GM04504 (cell line): ENCODE results near the gene SRR.

ENCODE experiments used
- DNase-seq: peaks from one replicate; pipeline ENCODE4 v3.0.0-alpha.2; 2012; ENCODE audit warnings: low read depth

SRR gene

DNA sequence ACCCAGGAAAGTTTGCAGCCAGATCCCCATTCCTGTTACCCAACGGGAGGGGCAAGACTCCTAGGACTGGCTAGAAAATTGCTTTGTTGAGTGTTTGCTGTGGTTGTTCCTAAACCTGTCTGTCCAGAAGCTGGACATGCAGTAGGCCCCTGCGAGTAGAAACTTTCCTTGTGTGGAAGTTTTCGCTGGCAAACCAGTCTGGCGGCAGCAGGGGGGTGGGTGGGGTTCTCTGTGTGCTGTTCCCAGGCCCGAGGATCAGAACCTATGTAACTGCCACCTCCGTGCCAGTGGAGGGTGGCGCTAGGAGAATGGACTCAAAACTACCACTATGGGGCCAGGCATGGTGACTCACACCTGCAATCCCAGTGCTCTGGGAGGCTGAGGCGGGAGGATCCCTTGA lies 42.7 kb downstream of the SRR start:
- no peak for DNase-seq

DNA sequence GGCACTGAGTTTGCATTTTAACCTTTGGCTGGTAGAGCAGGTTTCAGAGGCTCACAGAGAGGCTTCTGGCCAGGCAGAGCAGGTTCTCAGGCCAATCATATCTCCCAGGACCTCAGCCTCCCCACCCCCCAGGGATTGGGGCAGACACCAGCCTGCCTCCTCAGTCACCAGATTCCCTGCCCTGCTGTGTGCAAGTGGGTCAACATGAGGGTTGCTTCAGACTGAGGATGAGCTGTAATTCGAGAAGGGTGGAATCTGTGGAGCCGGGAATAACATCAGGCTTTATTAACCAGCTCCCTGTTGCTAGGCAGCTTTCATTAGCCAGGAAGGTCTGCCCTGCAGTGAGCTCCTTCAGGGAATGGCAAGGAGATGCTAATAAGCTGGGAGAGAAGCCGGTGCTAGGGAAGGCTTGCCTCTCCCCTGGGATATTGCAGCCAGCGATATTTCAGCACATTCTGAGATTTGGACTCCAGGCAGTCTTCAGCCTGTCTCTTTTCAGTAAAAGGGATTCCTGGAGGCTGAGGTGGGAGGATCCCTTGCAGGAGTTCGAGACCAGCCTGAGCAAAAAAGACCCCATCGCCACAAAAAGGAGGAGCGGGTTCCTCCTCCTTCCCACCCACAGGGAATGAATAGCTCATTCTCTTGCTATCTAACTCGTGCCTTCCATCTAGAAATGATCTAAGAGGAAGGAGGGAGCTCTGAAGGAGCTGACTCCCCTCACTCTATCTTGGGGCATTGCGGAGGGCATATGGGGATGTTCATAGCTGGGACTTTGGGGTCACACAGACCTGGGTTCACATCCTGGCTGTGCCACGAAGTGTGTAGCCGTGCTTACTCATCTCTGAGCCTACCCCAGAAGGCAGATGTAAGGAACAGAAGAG lies 44.3 kb downstream of the SRR start:
- DNase-seq: peak; percentile 81

DNA sequence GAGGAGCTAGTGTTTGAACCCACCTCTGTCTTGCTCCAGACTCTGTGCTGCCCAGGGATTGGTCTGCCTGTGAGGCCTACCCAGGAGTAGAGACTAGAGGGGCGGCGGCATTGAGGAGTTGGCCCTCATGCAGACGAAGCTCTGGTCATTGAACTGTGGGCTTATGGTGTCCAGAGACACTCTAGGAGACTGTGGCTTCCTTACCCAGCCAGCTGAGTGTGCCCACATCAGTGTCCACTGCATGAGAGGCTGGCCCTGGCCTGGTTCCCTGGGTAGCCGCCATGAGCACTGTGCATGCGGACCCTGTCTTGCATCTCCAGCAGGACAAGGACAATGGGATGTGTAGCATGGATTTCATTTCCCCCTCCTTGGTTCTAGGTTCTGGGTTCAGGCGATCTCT lies 47.5 kb downstream of the SRR start:
- DNase-seq: no peak

DNA sequence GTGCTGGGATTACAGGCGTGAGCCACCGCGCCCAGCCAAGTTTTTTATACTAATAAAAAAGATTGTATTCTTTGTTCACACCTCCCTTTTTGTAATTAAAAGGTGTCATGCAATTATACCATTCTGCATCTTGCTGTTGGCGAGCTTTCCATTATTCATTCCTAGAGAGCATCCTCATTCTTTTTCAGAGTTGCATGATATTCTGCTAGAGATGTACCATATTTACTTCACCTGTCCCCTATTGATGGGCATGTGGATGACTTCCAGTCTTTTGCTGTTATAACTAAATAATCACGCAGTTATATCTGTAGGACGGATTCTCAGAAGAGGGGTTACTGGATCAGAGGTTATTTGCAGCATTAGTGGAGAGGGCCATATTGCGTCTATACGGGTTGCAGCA lies 50.6 kb downstream of the SRR start:
- DNase-seq: no peak

DNA sequence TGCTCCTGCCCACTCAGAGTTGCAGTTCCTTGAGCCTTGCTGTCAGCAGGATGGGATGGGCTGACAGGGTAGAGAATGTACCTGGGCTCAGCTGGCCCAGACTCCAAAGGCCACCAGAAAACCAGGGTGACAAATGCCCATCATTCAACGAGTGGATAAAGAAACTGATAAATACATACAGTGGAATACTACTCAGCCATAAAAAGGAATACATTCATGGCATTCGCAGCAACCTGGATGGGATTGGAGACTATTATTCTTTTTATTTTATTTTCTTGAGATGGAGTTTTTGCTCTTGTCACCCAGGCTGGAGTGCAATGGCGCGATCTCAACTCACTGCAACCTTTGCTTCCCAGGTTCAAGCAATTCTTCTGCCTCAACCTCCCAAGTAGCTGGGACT lies 53.5 kb downstream of the SRR start:
- no peak for DNase-seq

DNA sequence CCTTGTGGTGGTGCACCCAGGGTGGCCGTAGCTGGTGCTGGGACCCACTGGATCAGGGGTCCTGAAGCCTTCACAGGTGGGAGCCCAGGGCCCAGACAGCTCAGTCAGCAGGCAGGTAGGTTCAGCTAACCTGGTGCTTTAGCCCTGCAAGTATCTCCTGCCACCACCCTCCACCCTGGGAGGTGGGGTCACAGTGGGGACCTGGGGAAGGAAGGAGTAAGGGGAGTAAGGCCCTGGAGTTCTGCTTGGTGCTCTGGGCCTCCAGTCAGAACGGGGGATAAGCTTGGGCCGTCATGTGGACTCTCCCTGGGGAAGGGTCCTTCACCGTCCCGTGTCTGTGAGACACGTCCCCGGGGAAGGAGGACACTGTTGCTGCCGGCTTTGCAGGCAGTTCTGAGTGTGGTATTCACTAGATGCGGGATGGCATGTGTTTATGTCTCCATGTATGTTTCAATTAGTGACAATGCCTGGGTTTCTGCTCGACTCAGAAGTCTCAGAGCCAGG lies 54.2 kb downstream of the SRR start:
- no peak for DNase-seq

DNA sequence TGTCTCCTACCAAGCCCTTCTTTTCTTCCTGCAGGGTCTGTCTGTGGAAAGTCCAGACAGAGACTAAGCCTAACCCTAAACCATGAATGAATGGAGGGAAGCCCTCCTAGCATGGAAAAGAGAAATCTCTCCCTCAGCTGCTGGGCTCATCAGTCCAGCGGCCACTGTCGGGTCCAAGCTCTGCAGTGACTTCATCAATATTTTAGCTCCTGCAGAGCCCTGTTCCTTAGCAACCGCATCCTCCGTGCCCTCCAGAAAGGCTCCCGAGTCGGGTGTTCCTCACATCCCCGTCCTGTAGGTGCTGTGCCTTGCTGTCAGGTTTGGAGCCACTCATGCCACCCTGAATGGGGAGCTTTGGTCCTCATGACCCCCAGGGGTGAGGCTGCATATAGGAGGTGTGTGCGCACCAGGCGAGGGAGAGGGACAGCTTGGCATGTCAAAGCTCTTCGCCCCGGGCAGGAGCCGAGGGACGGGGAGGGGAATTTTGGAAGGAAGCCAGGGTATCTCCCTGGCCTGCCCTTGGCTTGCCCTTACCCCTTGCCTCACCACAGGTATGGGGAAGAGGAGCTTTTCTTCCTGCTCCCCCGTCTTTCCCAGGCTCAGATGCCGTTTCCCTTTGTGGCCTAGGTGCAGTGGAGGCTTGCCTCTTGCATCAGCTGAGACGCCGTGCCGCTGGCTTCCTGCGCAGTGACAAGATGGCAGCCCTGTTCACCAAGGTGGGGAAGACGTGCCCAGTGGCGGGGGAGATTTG lies 57.4 kb downstream of the SRR start:
- DNase-seq: no peak

DNA sequence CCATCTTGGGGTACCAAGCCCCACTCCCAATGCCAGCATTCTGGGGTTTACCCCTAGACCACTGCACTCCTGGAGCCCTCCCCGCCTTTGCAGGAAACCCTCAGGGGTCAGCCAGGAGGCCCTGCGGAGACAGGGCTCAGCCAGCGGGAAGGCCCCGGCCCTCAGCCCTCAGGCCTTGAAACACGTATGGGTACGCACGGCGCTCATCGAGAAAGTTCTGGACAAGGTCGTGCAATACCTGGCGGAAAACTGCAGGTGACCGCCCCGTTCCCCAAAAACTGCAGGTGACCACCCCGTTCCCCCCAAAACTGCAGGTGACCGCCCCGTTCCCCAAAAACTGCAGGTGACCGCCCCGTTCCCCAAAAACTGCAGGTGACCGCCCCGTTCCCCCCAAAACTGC lies 58.3 kb downstream of the SRR start:
- DNase-seq: no peak

DNA sequence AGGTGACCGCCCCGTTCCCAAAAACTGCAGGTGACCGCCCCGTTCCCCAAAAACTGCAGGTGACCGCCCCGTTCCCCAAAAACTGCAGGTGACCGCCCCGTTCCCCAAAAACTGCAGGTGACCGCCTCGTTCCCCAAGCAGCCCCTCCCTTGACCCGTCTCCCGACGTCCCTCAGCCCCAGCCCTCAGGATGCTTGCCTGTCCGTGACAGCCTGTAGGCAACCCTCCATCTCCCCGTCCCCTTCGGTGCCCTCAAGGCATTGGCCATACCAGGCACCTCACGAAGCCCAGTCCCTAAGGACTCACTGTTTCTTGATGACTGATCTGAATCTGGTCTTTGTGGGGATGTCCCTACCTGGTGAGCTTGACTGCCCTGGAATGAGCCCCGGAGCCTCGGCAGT lies 58.7 kb downstream of the SRR start:
- DNase-seq: no peak

DNA sequence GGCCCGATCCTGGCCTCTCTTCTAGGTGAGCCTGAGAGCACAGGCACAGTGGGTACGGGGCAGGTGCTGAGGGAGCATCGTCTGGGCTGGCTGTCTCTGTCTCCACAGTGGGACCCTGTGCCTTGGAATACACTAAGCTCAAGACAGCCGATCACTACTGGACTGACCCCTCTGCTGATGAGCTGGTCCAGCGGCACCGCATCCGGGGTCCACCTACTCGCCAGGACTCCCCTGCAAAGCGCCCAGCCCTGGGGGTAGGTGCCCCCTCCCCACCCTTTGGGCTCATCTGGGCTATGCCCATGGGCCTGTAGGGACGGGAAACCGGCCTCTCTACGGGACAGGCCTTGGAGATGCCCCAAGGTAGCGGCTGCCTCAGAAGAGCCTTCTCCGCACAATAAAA lies 59.1 kb downstream of the SRR start:
- no peak for DNase-seq

DNA sequence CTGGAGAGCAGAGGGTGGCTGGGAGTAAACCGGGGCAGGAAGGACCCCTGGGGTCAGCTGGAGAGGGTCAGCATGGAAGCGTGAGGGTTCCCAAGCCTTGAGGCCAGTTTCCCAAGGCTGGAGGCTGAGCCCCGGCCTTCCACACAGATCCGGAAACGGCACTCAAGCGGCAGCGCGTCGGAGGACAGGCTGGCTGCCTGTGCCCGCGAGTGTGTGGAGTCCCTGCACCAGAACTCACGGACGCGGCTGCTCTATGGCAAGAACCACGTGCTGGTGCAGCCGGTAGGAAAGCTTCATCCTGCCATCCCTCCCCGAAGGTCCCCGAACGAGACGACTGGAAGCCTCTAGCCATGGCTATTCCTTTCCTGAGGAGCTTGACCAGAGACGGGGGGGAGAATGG lies 59.6 kb downstream of the SRR start:
- no peak for DNase-seq

DNA sequence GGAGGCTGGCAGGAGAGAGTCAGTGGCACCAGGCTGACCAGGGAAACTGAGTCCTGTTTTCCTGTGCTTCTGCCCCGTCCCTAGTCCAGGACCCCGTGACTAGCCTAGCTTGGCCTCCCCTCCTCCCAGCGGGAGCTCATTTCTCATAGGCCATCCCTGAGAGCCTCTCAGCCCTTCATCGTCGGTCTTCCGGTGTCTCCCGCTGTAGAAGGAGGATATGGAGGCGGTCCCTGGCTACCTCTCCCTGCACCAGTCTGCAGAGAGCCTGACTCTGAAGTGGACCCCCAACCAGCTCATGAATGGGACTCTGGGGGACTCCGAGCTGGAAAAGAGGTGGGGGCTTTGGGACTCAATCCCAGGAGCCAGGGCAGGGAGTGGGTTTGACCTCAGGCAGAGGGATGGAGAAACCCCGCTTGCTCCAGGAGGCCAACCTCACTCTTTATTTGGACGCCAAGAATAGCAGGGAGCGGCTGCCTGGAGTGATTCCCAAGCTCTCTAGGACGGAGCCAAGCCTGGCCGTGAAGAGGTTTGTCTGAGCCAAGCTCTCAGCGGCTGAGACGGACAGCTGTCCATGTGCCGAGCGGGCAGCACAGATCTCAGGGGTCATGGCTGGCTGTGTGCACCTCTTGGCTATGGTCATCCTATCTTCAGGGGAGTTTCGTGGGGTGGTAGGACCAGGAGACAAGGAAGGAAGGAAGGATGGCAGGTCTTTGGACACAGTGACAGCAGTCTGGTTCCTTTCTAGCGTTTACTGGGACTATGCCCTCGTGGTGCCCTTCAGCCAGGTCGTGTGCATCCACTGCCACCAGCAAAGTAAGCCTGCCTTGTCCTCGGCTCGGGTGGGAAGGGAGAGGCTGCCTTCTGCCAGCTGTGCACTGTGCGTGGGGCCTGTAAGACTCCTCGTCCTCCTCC lies 60.4 kb downstream of the SRR start:
- DNase-seq: no peak

DNA sequence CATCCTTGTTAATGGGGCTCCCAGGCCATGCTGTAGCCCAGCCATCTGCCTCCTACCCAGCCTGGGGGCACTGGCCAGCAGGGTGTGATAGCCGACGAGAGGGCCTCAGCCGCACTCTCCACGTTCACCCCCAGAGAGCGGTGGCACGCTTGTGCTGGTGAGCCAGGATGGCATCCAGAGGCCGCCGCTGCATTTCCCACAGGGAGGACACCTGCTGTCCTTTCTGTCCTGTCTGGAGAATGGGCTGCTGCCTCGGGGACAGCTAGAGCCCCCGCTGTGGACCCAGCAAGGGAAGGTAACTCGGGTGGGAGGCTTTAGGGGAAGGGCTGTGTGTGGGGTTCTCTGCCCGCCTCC lies 61.0 kb downstream of the SRR start:
- no peak for DNase-seq

DNA sequence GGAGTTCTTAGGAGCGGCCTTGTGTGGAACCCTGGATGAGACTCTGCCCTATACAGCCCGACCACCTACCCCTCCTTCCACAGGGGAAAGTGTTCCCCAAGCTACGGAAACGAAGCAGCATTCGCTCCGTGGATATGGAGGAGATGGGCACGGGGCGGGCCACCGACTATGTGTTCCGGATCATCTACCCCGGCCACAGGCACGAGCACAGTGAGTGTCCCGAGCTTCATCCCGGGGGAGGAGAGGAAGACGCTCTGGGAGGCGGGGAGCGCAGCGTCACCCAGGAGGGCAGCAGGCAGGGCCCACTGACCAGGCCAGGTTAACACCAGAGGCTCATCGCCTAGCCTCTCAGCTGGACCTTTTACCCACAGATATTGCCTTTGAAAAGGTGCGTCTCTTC lies 61.4 kb downstream of the SRR start:
- no peak for DNase-seq

DNA sequence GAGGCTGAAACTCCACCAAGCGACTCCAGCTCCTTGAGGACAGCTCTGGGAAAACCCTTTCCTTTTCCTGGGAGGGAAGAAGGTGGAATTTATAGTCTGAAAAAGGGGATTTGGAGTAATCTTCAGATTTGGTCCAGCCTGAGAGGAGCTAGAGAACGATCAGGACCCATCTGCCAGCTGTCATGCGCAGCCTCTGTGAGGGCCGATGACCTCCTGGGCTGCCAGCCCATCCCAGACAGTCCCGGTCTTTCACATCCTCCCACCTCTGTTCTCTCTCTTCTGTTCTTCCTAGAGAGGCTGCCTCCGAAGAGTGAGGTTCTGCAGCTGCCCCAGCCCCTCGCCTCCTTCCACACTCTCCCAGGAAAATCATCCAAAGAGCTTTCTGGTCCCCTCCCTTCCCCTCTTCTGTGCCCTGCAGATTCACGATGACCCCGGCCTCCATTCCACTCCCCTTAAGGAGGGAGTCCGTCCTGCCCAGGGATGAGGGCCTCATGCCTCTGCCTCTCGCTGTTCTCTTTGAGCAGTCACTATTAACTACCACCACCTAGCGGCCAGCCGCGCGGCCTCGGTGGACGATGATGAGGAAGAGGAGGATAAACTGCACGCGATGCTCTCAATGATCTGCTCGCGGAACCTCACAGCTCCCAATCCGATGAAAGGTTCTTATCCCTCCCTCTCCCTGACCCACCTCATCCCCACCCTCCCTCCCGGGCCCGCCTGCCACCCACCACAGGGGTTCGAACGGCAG lies 63.2 kb downstream of the SRR start:
- DNase-seq: no peak

DNA sequence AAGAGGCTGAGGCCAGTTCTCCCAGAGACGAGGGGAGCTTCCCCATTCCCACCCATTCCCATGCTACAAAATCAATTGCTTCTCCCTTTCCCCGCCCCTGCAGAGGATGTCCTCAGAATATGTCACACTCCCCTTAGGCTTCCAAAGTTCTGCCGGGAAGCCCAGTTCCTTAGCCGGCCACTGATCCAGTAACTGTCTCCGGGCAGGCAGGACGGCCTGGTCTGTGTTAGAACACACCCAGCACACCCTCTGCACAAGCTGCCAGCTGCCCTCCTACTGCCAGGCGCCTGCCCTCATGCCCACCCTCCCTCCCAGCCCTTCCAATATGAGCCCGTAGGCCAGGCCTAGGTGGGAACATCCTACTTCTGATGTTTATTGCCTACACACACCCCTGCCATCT lies 64.6 kb downstream of the SRR start:
- DNase-seq: no peak

DNA sequence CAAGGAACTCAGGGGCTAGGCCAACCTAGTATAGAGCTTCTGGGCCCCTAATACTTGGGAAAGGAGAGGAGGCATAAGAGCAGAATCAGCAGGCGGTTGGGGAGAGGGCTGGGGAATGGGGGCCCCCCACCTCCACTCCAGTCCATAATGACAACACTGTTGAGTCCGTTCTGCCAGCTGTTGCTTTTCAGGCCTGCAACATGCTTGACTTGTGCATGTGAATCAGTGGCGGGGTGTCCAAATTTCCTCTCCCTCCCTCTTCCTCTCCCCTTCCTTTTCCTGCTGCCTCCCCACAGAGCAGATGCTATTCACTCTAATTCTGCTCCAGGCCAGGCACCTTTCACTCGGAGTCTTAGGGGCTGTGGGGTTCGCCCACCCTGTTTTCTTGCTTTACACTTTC lies 65.3 kb downstream of the SRR start:
- DNase-seq: no peak

DNA sequence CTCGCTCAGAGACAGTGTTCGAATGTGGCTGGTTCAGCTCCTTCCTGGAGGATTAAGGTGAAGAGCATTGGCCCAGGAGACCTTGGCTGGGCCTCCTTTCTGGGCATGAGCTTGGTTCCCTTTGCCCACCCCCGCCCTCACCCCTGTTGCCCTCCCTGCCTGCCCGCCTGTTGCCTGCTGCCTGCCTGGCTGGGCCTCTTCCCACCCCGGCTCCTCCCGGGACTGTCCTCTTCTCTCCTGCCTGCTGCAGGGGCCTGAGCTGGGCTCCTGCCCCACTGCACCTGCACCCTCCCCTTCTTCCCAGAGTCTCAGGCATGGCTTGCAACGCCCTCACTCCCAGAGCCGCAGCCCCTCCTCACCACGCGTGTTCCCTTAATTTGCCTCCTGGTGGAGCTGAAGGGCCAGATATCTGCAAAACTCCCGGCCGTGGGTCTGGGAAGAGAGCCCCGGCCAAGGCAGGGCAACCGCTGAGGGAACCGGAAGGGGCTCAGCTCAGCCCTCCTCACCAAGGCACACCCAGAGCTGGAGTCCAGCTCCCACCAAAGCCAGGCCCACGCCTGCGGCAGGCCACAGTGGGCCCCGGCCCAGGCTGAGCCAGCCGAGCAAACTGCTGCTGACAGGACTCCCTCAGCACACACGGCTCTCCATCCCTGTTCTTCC lies 65.9 kb downstream of the SRR start:
- no peak for DNase-seq

DNA sequence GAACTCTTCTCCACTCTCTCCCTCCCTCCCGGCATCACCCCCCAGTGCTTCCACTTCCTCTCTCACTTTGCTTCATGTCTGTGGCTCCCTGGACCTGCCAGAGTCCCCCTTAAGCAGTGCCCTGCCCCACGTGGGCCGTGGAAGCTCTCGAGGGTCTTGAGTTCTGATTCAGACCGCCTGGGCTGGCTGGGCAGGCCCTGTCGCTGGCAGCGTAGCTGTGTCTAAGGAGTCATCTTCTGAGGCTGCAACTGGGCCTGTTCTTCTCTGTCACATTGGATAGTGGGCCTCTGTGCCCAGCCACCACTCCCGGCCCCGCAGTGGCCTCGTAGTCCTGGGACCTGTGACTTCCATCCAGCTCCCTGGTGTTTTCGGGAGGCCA lies 66.5 kb downstream of the SRR start:
- no peak for DNase-seq

DNA sequence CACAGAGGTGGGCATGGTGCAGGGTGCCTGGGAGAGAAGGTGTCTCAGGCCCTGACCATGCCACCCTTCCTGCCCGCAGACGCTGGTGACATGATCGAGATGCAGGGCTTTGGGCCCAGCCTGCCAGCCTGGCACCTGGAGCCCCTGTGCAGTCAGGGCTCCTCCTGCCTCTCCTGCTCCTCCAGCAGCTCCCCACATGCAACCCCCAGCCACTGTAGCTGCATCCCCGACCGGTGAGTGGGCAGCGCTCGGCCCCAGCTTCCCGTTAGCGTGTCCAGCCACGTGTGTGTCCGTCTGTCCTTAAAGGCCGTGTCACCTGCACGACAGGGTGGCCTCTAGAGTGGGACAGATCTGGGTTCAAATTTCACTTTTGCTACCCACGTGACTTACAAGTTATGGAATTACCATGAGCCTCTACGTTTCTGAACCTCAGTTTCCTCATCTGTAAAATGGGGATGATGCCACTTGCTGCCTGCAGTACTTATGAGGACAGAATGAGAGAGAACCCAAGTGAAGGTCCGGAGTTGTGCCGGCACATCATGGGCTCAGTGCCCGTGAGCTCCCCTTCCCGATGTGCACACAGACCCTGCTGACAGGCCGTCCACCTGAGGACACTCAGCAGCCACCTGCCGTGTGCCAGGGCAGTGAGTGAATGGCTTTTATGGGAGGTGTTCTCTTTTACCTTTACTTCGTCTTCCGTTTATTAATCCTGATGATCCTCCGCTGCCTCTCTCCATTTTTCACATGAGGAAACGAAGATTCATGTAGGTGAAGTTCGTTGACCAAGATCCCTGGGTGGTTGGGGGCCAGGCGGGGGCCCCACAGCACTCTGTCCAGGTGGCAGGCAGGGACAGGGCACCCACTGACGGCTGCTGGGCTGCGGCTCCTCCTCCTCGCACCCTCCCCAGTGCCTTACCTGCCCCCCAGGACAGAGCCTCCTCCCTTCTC lies 67.7 kb downstream of the SRR start:
- no peak for DNase-seq
